ENCODE data around the gene GLG1. TPM values are rescaled to one million over a fixed set of nuclear protein-coding genes. Genes with fewer than 3 reads are reported as not detected.
"Not testable (repeated sequence)": the region's sequence is repeated elsewhere in the genome, so short reads cannot be mapped to it uniquely, and the experiment has no call there.

Gene GLG1
- total RNA-seq, 1 donor from 2014 or later: 110 TPM

- DNase-seq (ENCODE audit: low spot score); intact Hi-C loops (cut with DNase I): not testable (repeated sequence)
Observed at GRCh38 chr16:74552357-74552756, 54.6 kb downstream of the GLG1 start.

GRCh38 chr16:74550227-74551019 is 56.5 kb downstream of the GLG1 start:
- intact Hi-C loops (cut with DNase I); DNase-seq (ENCODE audit: low spot score): not testable (repeated sequence)

GRCh38 chr16:74546112-74546511 is 60.8 kb downstream of the GLG1 start:
- intact Hi-C loops (cut with DNase I); DNase-seq (ENCODE audit: low spot score): not testable (repeated sequence)

GRCh38 chr16:74542911-74543578 is 63.9 kb downstream of the GLG1 start:
- intact Hi-C loops (cut with DNase I); DNase-seq (ENCODE audit: low spot score): not testable (repeated sequence)

GRCh38 chr16:74540663-74541062 is 66.3 kb downstream of the GLG1 start:
- DNase-seq (ENCODE audit: low spot score); intact Hi-C loops (cut with DNase I): not testable (repeated sequence)

GRCh38 chr16:74538801-74539200 is 68.1 kb downstream of the GLG1 start:
- DNase-seq (ENCODE audit: low spot score); intact Hi-C loops (cut with DNase I): not testable (repeated sequence)

GRCh38 chr16:74537746-74538145 is 69.2 kb downstream of the GLG1 start:
- intact Hi-C loops (cut with DNase I): not testable (repeated sequence)

GRCh38 chr16:74534650-74535049 is 72.3 kb downstream of the GLG1 start:
- intact Hi-C loops (cut with DNase I); DNase-seq (ENCODE audit: low spot score): not testable (repeated sequence)

More at GRCh38 chr16:74537746-74538145, 69.2 kb downstream of the GLG1 start:
- not testable (repeated sequence) for DNase-seq (ENCODE audit: low spot score)

- intact Hi-C loops (cut with DNase I): no loop called here
- no peak for DNase-seq (ENCODE audit: low spot score)
Observed at GRCh38 chr16:74524926-74525325, 82.0 kb downstream of the GLG1 start.

GRCh38 chr16:74524117-74524516 is 82.8 kb downstream of the GLG1 start:
- no peak for DNase-seq (ENCODE audit: low spot score)
- intact Hi-C loops (cut with DNase I): no loop called here

- intact Hi-C loops (cut with DNase I); DNase-seq (ENCODE audit: low spot score): not testable (repeated sequence)
Observed at GRCh38 chr16:74523706-74524105, 83.2 kb downstream of the GLG1 start.

GRCh38 chr16:74522160-74522559 is 84.8 kb downstream of the GLG1 start:
- intact Hi-C loops (cut with DNase I): no loop called here
- no peak for DNase-seq (ENCODE audit: low spot score)

GRCh38 chr16:74521691-74522090 is 85.2 kb downstream of the GLG1 start:
- no peak for DNase-seq (ENCODE audit: low spot score)
- intact Hi-C loops (cut with DNase I): no loop called here

GRCh38 chr16:74518934-74519333 is 88.0 kb downstream of the GLG1 start:
- intact Hi-C loops (cut with DNase I); DNase-seq (ENCODE audit: low spot score): not testable (repeated sequence)

GRCh38 chr16:74511961-74512360 is 95.0 kb downstream of the GLG1 start:
- no peak for DNase-seq (ENCODE audit: low spot score)
- intact Hi-C loops (cut with DNase I): no loop called here

- intact Hi-C loops (cut with DNase I): no loop called here
- DNase-seq (ENCODE audit: low spot score): no peak
Observed at GRCh38 chr16:74505011-74505410, 101.9 kb downstream of the GLG1 start.

- intact Hi-C loops (cut with DNase I): loop anchor here (5.0 kb wide), 1 partner anchor 104 kb away; the partner anchor contains the start of gene GLG1
- DNase-seq (ENCODE audit: low spot score): no peak
Observed at GRCh38 chr16:74503412-74503811, 103.5 kb downstream of the GLG1 start.

GRCh38 chr16:74501484-74502478 is 105.1 kb downstream of the GLG1 start:
- intact Hi-C loops (cut with DNase I): loop anchor here (5.0 kb wide), 1 partner anchor 106 kb away; the partner anchor contains the start of gene GLG1
- DNase-seq (ENCODE audit: low spot score): no peak

- no peak for DNase-seq (ENCODE audit: low spot score)
- intact Hi-C loops (cut with DNase I): loop anchor here (5.0 kb wide), 1 partner anchor 106 kb away; the partner anchor contains the start of gene GLG1
Observed at GRCh38 chr16:74500907-74501306, 106.0 kb downstream of the GLG1 start.
